NCI-H69 (cell line): ENCODE data around the gene LGALS12.
"Not testable (repeated sequence)": the region's sequence is repeated elsewhere in the genome, so short reads cannot be mapped to it uniquely, and the experiment has no call there.

Experiments used
- DNase-seq: peaks from one replicate; lab custom pipeline; 2025; lab: John Stamatoyannopoulos, UW

LGALS12 gene

GRCh38 chr11:63504933-63505586, 824 bp upstream of the LGALS12 start:
- no peak for DNase-seq

DNA sequence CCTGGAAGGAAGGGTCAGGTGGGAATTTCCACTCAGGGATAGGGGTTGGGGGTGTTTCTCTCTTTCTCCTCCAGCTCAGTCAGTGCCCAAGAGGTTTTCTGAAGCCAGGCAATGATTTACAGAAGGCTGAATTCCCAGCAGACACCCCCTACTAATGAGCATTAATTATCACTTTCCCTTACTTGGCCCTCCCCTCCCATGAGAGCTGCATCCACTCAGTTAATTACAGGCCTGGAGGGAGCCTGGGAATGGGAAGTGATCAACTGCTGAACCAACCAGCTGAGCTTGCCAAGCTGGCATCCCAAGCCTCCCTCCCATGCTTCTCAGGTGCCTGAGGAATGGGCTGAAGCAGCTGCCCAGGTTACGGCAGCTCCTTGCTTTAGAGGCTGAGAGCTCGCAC, 992 bp downstream of the LGALS12 start:
- DNase-seq, result peak; percentile 79

GRCh38 chr11:63507511-63507910, 1.6 kb downstream of the LGALS12 start:
- DNase-seq, result no peak

DNA sequence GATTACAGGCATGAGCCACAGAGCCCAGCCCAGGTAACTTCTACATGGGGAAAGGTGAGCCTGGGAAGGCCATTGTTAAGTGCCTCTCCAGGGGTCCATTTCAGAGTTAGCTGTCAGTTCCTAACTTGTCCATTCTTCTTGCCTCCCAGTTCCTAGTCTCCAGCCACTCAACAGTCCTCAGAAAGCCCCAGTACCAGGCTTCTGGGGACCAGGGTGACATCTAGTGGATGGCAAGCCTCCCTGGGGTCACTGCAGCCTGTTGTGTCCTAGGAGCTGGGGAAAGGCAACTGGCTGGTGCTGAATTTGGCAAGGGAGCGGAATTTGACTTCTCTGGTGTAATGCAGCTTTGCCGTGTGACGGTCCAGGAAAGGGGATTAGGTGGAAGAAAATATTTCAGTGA, 2.1 kb downstream of the LGALS12 start:
- peak; percentile 10 for DNase-seq

- no peak for DNase-seq
Measured at GRCh38 chr11:63508745-63509144, 2.9 kb downstream of the LGALS12 start.

DNA sequence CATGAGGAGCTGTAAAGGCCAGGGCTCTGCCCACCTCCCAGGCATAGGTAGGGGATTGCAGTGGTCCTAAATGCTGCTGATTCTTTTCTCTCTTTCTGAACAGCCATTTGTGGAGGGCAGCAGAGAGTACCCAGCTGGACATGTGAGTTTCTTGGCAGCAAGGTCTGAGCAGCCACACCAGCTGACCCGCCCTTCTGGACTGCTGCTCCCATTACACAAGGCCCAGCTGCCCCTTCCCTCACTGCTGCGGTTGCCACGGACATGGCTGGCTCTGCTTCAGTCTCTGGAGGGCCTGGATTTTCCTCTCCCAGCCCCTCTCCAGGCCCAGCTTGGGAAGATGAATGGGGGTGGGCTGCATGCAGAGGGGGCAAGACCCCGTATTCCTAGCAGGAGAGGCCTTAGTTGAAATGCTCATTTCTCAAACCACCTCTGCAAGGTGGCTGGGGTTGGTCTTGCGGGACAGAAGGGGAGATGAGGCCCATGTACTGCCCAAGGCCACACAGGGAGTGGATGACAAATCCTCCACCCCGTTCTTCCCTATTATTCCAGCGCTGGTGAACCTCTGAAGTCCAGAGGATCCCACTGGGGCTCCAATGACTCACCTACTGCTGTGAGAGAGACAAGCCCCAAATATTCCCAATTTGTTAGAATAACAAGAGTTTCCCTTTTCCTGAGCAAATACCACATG, 4.6 kb downstream of the LGALS12 start:
- no peak for DNase-seq

DNA sequence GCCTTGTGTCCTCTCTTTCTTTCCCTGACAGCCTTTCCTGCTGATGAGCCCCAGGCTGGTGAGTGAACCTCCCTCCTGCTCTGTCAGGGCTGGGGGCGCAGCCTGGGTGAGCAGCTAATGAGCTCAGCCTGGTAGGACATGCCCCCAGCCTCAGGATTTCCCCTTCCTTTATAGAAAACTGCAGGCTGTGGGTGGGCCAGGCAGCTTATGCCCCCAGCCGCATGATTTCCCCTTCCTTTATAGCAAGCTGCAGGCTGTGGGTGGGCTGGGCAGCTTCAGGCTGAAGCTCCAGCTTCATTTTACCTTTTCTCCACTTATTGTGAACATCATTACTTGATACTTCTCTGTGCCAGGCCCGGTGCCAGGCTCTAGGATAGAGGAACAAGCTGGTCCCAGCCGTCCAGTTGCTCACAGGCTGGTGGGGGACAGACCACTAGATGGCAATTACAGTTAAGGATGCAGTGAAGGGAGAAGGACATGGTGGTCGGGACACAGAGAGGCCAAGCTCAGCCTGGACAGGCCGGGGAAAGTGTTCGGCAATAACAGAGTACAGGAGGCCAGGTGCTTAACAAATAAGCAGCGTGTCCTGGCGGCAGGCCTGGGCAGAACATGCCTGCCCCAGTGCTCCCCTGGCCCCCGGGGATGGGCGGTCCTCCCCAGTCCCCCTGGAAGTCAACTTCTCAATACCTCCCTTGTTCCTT, 5.3 kb downstream of the LGALS12 start:
- no peak for DNase-seq

DNA sequence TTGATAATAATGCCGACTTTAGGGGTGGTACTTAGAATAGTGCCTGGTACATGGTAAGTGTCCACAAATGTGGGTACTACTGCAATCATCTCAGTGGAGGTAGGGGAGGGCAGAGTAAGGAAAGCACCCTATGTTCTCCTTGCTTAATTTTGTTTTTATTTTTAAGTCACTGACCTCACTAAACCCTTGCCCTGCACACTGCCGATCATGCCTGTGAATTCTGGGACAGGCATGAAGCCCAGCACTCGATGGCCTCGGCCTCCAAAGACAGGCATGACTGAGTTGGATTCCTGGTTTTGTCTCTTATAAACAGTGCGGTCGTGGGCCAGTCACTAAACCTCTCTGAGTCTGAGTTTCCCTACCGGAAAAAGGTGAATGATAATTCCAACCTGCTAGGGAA, 6.9 kb downstream of the LGALS12 start:
- DNase-seq, result no peak

DNA sequence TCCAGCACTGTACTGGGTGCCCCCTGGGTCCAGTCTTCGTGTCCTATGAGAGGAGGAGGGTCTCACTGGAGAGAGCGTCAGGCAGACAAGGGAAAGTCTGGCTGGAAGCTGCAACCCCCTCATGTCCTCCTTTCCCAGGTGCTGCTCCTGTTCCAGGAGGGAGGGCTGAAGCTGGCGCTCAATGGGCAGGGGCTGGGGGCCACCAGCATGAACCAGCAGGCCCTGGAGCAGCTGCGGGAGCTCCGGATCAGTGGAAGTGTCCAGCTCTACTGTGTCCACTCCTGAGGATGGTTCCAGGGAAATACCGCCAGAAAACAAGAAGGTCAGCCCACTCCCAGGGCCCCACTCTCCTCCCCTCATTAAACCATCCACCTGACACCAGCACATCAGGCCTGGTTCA, 10.2 kb downstream of the LGALS12 start:
- no peak for DNase-seq

DNA sequence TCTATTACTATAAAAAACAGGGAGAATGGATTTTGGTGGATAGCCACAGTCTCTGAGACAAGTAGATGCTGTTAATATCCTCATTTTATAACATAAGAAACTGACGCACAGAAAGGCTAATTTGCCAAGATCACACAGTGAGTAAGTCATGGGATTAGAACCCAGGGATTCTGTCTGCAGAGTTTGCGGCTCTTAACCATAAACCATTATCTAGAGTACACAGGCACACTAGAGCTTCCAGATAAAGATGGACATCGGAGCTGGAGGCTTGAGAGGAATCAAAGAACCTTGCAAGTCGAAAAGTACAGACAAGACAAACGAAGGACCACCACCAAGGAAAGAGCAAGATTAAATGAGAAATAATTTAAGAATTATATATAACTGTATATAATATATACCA, 11.3 kb downstream of the LGALS12 start:
- DNase-seq, result no peak

GRCh38 chr11:63518548-63518947, 12.7 kb downstream of the LGALS12 start:
- DNase-seq, result no peak

DNA sequence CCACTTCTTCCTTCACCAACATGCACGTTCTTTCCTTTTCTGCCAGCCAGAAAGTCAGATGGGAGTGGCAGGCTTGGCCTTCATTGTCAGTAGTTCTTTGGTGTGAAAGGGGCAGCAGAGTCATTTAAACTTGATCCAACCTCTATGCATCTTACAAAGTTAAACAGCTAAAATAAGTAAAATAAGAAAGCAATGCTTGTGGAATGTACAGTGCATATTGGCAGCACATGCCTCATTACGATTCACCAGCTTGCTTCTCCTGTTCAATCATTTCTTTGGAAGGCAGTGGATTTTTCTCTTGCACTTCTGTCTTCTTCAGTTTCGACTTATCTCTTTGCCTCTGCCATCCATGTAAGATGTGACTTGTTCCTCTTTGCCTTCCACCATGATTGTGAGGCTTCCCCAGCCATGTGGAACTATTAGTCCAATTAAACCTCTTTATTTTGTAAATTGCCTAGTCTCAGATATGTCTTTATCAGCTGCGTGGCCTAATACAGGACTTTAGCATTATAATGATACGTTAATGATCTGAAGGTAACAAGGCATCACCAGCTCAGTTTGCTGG, 14.8 kb downstream of the LGALS12 start:
- DNase-seq, result no peak

DNA sequence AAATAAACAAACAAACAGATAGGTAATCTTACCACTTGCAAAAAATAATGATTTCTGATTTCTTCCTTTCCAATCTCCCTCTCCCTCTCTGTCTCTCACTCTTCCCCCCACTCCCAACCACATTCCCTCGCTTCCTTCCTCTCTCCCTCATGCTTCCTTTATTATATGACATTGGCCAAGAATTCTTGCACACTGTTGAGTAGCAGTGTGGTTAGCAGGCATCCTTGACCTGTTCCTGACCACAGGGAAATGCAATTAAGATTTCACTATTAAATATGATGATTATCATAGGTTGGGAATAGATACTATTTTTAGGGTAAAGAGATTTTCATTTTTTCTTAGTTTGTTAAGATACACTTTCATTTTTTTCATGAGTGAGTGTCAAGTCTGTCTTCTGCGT, 16.0 kb downstream of the LGALS12 start:
- DNase-seq, result no peak

DNA sequence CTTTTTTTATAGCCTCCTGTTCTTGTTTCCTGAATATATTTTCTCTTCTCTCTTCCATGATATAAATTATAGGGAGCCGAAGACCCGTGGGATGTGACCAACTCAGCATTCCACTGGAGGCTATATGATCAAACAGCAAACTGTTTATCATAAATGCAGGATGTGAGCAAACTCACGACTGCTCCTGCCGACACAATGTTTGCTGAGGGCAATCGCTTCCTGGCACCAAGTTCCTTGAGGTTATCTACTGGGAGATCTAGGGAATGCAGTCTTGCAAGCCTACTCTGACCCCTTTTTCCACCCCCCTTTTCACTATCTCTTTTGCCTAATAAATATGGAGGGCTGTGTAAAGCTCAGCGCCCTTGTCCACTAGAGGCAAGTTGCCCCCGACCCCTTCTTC, 17.3 kb downstream of the LGALS12 start:
- no peak for DNase-seq

DNA sequence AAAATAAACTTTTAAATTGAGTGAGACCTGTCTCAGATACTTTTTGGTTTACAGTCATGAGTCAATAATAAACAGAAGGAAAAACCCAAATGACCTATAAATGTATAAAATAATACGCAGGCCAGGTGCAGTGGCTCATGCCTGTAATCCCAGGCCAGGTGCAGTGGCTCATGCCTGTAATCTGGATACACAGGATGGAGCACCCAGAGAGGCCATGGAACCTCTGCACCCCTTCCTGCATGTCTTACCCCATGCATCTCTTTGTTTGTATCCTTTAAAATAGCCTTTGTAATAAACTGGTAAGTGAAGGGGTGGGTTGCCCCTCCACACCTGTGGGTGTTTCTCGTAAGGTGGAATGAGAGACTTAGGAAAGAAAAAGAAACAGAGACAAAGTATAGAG, 21.8 kb downstream of the LGALS12 start:
- no peak for DNase-seq

GRCh38 chr11:63528156-63528555, 22.3 kb downstream of the LGALS12 start:
- DNase-seq, result not testable (repeated sequence)

DNA sequence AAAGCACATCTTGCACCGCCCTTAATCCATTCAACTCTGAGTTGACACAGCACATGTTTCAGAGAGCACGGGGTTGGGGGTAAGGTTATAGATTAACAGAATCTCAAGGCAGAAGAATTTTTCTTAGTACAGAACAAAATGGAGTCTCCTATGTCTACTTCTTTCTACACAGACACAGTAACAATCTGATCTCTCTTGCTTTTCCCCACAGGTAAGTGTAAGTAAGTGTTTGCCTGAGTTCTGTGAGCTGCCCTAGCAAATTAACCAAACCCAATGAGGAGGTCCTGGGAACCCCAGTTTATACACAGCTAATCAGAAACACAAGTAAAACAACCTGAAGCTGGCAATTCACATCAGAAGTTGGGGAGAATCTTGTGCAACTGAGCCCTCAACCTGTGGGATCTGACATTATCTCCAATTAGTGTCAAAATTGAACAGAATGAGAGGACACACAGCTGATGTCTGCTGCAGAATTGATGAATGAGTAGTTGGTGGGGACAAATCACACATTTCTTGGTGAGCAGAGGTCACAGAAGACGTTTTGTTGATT, 22.9 kb downstream of the LGALS12 start:
- not testable (repeated sequence) for DNase-seq

DNA sequence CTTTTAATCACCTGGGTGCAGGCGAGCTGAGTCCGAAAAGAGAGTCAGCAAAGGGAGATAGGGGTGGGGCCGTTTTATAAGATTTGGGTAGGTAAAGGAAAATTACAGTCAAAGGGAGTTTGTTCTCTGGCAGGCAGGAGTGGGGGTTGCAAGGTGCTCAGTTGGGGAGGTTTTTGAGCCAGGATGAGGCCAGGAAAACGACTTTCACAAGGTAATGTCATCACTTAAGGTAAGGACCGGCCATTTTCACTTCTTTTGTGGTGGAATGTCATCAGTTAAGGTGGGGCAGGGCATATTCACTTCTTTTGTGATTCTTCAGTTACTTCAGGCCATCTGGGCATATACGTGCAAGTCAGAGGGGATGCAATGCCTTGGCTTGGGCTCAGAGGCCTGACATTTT, 23.5 kb downstream of the LGALS12 start:
- not testable (repeated sequence) for DNase-seq

DNA sequence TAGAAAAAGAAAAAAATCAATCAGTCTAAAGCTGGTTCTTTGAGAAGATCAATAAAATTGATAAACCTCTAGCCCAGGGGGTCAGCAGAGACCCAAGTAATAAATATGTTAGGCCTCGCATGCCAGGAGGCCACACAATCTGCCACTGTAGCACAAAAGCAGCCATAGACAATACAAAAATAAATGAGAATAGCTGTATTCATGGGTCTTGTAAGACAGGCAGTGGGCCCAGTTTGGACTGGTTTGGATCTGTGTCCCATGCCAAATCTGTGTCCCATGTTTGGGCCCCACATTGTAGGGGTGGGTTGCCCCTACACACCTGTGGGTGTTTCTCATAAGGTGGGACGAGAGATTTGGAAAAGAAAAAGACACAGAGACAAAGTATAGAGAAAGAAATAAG, 24.1 kb downstream of the LGALS12 start:
- no peak for DNase-seq

- DNase-seq, result not testable (repeated sequence)
Measured at GRCh38 chr11:63531074-63531792, 25.3 kb downstream of the LGALS12 start.

- no peak for DNase-seq
Measured at GRCh38 chr11:63532117-63532516, 26.2 kb downstream of the LGALS12 start.
